A549 (cell line): Measurements from ENCODE around the gene GAB1. TPM values are rescaled to one million over a fixed set of nuclear protein-coding genes. Genes with fewer than 3 reads are reported as not detected.

ENCODE experiments used
- ATAC-seq, 2 experiments: fragments of 200-7000 bp in 1 of 2; fragments of >200 bp in 1 of 2; cut with Nextera tagmentation in 1 of 2; cut with Tn5 transposase in 1 of 2; 3 replicates each; pipeline versions ENCODE4 v1.8.0 to v1.9.1; 2018 to 2020; ENCODE audit warnings: mild to moderate bottlenecking in 1 of 2, moderate library complexity in 1 of 2
- CTCF ChIA-PET: fragments of 300-600 bp; sonication (Branson Sonifier 250); formaldehyde crosslinking; extraction: SDS; loops from one replicate; lab custom pipeline; 2021; ENCODE audit warnings: antibody characterized with exemption, inconsistent platforms; lab: Yijun Ruan, JAX
- POLR2A ChIA-PET: fragments of 350-600 bp; formaldehyde crosslinking; extraction: SDS; loops from one replicate; lab custom pipeline; 2021; ENCODE audit warnings: antibody characterized with exemption, inconsistent platforms; lab: Yijun Ruan, JAX
- DNase-seq, 2 experiments: peaks; one replicate each; pipeline versions ENCODE4 v3.0.0 to v3.0.0-alpha.2; 2011 to 2016; ENCODE audit warnings: low read depth in 1 of 2, low spot score in 1 of 2
- FAIRE-seq: peaks from 2 replicates; lab custom pipeline; 2011; peaks lifted over from hg19 to GRCh38; lab: Jason Lieb, UNC
- H3K27ac ChIP-seq, 2 experiments: fragments of >200 bp; sonication (Bioruptor Twin); formaldehyde crosslinking; 3 replicates each; pipeline ENCODE4 v1.5.1; 2016 to 2017
- H3K4me1 ChIP-seq: fragments of >200 bp; sonication (Bioruptor Twin); formaldehyde crosslinking; 3 replicates; pipeline ENCODE4 v1.6.1; 2016
- H3K4me2 ChIP-seq: fragments of >200 bp; sonication (Bioruptor Twin); formaldehyde crosslinking; 3 replicates; pipeline ENCODE4 v1.6.1; 2016
- H3K4me3 ChIP-seq: fragments of >200 bp; sonication (Bioruptor Twin); formaldehyde crosslinking; 3 replicates; pipeline ENCODE4 v1.5.1; 2016
- H3K9me3 ChIP-seq: fragments of >200 bp; sonication (Bioruptor Twin); formaldehyde crosslinking; 3 replicates; pipeline ENCODE4 v1.6.1; 2016
- BHLHE40 ChIP-seq: IDR thresholded peaks from 2 replicates; pipeline ENCODE4 v1.6.1; 2012; ENCODE audit warnings: low read depth, low read length, inconsistent platforms
- CEBPB ChIP-seq, 2 experiments: fragments of >200 bp in 1 of 2; sonication (Bioruptor Twin) in 1 of 2; formaldehyde crosslinking in 1 of 2; IDR thresholded peaks; 2 replicates each; pipeline ENCODE4 v1.6.1; 2012 to 2016
- CHD2 ChIP-seq: fragments of 150-350 bp; IDR thresholded peaks from 2 replicates; pipeline ENCODE4 v1.6.1; 2014; ENCODE audit warnings: low read length; ENCODE audit not compliant: partially characterized antibody
- CHD4 ChIP-seq: fragments of 200-600 bp; sonication (generic); IDR thresholded peaks from 2 replicates; pipeline ENCODE4 v1.6.1; 2016; ENCODE audit warnings: antibody characterized with exemption, mild to moderate bottlenecking, borderline replicate concordance
- EHMT2 ChIP-seq: fragments of 200-600 bp; sonication (generic); IDR thresholded peaks from 2 replicates; pipeline ENCODE4 v1.6.1; 2016; ENCODE audit warnings: antibody characterized with exemption, low read depth, mild to moderate bottlenecking, moderate library complexity
- EP300 ChIP-seq, 2 experiments: fragments of >200 bp; sonication (Bioruptor Twin); formaldehyde crosslinking; IDR thresholded peaks; 2 replicates in 1 of 2; 3 replicates in 1 of 2; pipeline ENCODE4 v1.6.1; 2016 to 2017
- FOXS1 ChIP-seq: fragments of 250-450 bp; sonication (Bioruptor Pico); IDR thresholded peaks from 2 replicates; pipeline ENCODE4 v1.5.0; 2020; ENCODE audit warnings: mild to moderate bottlenecking, moderate library complexity
- HDAC2 ChIP-seq: fragments of 200-600 bp; sonication (generic); IDR thresholded peaks from 2 replicates; pipeline ENCODE4 v1.6.1; 2016
- HOXA7 ChIP-seq: fragments of 250-450 bp; sonication (Bioruptor Pico); IDR thresholded peaks from 2 replicates; pipeline ENCODE4 v1.5.0; 2020; ENCODE audit warnings: mild to moderate bottlenecking, moderate library complexity
- JUNB ChIP-seq: fragments of >200 bp; sonication (Bioruptor Twin); formaldehyde crosslinking; IDR thresholded peaks from 2 replicates; pipeline ENCODE4 v1.6.1; 2016
- NPAS2 ChIP-seq: fragments of 250-450 bp; sonication (Bioruptor Pico); IDR thresholded peaks from 2 replicates; pipeline ENCODE4 v1.8.0; 2022; ENCODE audit warnings: mild to moderate bottlenecking, moderate library complexity, borderline replicate concordance
- NR3C1 ChIP-seq: fragments of >200 bp; sonication (Bioruptor Twin); formaldehyde crosslinking; IDR thresholded peaks from 3 replicates; pipeline ENCODE4 v1.6.1; 2017
- POLR2AphosphoS2 ChIP-seq: conservative IDR thresholded peaks from 2 replicates; pipeline ENCODE4 v1.6.1; 2012; ENCODE audit warnings: low read length, improper control_type of control experiment, inconsistent platforms
- RAD21 ChIP-seq, 2 experiments: fragments of >200 bp in 1 of 2; sonication (Bioruptor Twin) in 1 of 2; formaldehyde crosslinking in 1 of 2; IDR thresholded peaks in 1 of 2; conservative IDR thresholded peaks in 1 of 2; 2 replicates in 1 of 2; 3 replicates in 1 of 2; pipeline ENCODE4 v1.6.1; 2012 to 2018; ENCODE audit warnings: inconsistent platforms in 1 of 2
- RCOR1 ChIP-seq: fragments of 150-350 bp; IDR thresholded peaks from 2 replicates; pipeline ENCODE4 v1.6.1; 2014; ENCODE audit warnings: antibody characterized with exemption, low read length, low read depth
- TP53 ChIP-seq: fragments of 250-450 bp; sonication (Bioruptor Pico); IDR thresholded peaks from 2 replicates; pipeline ENCODE4 v1.5.0; 2021; ENCODE audit warnings: mild to moderate bottlenecking, moderate library complexity
- ZC3H11A ChIP-seq: fragments of 450-650 bp; IDR thresholded peaks from 2 replicates; pipeline ENCODE4 v1.6.1; 2014; ENCODE audit warnings: antibody characterized with exemption, mild to moderate bottlenecking
- ZNF302 ChIP-seq: fragments of 250-450 bp; sonication (Bioruptor Pico); IDR thresholded peaks from 2 replicates; pipeline ENCODE4 v1.9.0; 2021; ENCODE audit warnings: inconsistent platforms, mild to moderate bottlenecking, moderate library complexity
- WGBS: methylation state at CpG from one replicate; pipeline ENCODE4 v1.1.6; 2017; ENCODE audit errors: missing lambda C conversion rate; 5-methylcytosine and 5-hydroxymethylcytosine counted together
- polyA plus RNA-seq, 4 experiments: library from polyadenylated mRNA; depleted of rRNA in 3 of 4; stranded (reverse); fragments of >200 nt; fragmentation: RNase III in 1 of 4; extraction: RNeasy Plus Mini Kit Qiagen cat#74134 plus additional on column Dnase treatment in 1 of 4; gene quantifications; 2 replicates in 3 of 4; 3 replicates in 1 of 4; pipeline ENCODE4 v1.2.3, GENCODE V29; 2011 to 2017
- TF ChIP-seq, protein P1 (sequence below): IDR thresholded peaks from 2 replicates; pipeline ENCODE4 v1.6.1; 2012
- TF ChIP-seq, protein P2 (sequence below): IDR thresholded peaks from 2 replicates; pipeline ENCODE4 v1.6.1; 2012
- TF ChIP-seq, protein P3 (sequence below): fragments of 250-450 bp; sonication (Bioruptor Pico); IDR thresholded peaks from 2 replicates; pipeline ENCODE4 v1.5.0; 2021; ENCODE audit warnings: mild to moderate bottlenecking, moderate library complexity, borderline replicate concordance

The GAB1 gene
- polyA plus RNA-seq, 2 of the 4 experiments (the other 2 are of a cell fraction) = 2.3 to 3.6 TPM

DNA sequence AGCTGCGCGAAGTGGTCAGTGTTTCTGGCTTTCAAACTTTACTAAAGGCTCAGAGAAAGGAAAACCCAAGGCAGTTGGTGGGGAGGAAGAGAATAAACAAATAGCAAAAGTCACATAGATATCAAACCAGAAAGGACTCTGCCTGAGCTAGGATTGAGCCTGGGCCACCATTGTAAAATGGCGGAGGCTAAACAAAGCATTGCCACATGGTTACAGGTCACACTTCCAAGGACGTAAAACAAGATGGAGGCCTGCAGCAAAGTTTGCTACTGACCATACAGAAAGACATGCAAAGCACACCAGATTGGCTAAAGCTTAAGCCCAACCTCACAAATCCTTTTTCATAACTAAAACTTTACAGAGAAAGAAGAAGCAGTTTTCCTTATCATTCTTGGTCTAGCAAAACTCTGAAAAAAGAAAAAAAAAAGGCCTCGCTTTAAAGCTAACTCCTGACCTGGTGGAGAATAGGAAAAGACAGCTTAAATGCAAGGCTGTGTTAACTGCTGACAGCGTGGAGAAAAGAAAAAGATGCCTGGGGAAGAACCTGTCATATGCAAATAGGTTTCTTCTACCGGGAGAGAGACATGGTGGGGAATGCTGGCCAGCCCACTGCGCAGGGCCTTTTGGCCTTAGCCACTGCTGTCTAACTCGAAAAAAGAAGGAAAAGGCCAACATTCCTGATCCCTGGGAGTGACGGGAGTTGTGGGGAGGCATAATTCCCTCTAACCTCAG lies 95.0 kb downstream of the GAB1 start:
- H3K27ac ChIP-seq = no peak overlapping the region
- no peak for ATAC-seq
- CTCF ChIA-PET = no interaction called here
- no peak for DNase-seq
- no peaks in the 10 kb centered on the region for H3K4me1 ChIP-seq
- FAIRE-seq = no peak
- 87% methylated on average over 10 of the region's 10 CpGs for WGBS
- POLR2A ChIA-PET = no interaction called here
- no peak overlapping the region for H3K4me2 ChIP-seq
- H3K9me3 ChIP-seq = no peaks in the 10 kb centered on the region
- H3K4me3 ChIP-seq = no peak overlapping the region
- TF ChIP-seq, protein P1, sequence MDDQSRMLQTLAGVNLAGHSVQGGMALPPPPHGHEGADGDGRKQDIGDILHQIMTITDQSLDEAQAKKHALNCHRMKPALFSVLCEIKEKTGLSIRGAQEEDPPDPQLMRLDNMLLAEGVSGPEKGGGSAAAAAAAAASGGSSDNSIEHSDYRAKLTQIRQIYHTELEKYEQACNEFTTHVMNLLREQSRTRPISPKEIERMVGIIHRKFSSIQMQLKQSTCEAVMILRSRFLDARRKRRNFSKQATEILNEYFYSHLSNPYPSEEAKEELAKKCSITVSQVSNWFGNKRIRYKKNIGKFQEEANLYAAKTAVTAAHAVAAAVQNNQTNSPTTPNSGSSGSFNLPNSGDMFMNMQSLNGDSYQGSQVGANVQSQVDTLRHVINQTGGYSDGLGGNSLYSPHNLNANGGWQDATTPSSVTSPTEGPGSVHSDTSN = no peak
- TF ChIP-seq POLR2AphosphoS2 (no peak), BHLHE40 (no peak), TP53 (no peak), FOXS1 (CRISPR knock-in tag) (no peak), EHMT2 (no peak), ZNF302 (CRISPR knock-in tag) (no peak), HDAC2 (no peak), NPAS2 (CRISPR knock-in tag) (no peak), CEBPB (IDR thresholded peaks at IDR 0.05) (no peak), RAD21 (conservative IDR thresholded peaks at IDR 0.05 in 1 of 2, IDR thresholded peaks at IDR 0.05 in 1 of 2) (no peak), JUNB (no peak), NR3C1 (no peak), EP300 (IDR thresholded peaks at IDR 0.05) (no peak)
- TF ChIP-seq, protein P2, sequence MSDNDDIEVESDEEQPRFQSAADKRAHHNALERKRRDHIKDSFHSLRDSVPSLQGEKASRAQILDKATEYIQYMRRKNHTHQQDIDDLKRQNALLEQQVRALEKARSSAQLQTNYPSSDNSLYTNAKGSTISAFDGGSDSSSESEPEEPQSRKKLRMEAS = no peak

DNA sequence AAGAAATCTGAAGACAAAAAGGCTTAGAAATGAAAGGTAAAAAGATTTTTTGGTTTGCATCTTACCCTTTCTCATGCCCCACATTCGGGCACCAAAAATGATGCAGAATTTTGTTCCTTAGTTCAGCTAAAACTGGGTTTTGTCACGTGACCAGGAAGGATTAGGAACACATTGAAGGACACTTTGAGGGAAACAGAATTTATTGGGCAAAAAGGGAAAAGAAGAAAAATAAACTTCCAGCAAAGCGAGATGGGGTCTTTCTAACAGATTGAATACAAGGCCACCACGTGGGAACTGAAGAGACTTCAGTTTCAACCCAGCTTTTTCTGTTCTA lies 95.5 kb downstream of the GAB1 start:
- FAIRE-seq (no peak), DNase-seq (no peak), ATAC-seq (no peak)
- TF ChIP-seq, protein P1 = no peak
- no peak for TF ChIP-seq RAD21 (conservative IDR thresholded peaks at IDR 0.05 in 1 of 2, IDR thresholded peaks at IDR 0.05 in 1 of 2)
- Histone ChIP-seq H3K4me3 (no peak overlapping the region), H3K27ac (no peak overlapping the region), H3K4me2 (no peak overlapping the region), H3K4me1 (no peaks in the 10 kb centered on the region), H3K9me3 (no peaks in the 10 kb centered on the region)
- POLR2A ChIA-PET = no interaction called here
- CTCF ChIA-PET = no interaction called here
- WGBS = 61% methylated on average over 4 of the region's 4 CpGs

GRCh38 chr4:143433231-143433630 lies 96.6 kb downstream of the GAB1 start:
- DNase-seq (no peak), ATAC-seq (no peak), FAIRE-seq (no peak)
- Histone ChIP-seq H3K27ac (no peak overlapping the region), H3K4me1 (no peaks in the 10 kb centered on the region), H3K4me3 (no peak overlapping the region), H3K9me3 (no peaks in the 10 kb centered on the region), H3K4me2 (no peak overlapping the region)
- TF ChIP-seq HOXA7 (no peak), RAD21 (conservative IDR thresholded peaks at IDR 0.05 in 1 of 2, IDR thresholded peaks at IDR 0.05 in 1 of 2) (no peak), CHD4 (no peak), ZC3H11A (no peak), CHD2 (no peak), RCOR1 (no peak), EP300 (IDR thresholded peaks at IDR 0.05) (no peak)
- TF ChIP-seq, protein P3, sequence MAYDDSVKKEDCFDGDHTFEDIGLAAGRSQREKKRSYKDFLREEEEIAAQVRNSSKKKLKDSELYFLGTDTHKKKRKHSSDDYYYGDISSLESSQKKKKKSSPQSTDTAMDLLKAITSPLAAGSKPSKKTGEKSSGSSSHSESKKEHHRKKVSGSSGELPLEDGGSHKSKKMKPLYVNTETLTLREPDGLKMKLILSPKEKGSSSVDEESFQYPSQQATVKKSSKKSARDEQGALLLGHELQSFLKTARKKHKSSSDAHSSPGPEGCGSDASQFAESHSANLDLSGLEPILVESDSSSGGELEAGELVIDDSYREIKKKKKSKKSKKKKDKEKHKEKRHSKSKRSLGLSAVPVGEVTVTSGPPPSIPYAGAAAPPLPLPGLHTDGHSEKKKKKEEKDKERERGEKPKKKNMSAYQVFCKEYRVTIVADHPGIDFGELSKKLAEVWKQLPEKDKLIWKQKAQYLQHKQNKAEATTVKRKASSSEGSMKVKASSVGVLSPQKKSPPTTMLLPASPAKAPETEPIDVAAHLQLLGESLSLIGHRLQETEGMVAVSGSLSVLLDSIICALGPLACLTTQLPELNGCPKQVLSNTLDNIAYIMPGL (CRISPR knock-in tag) = no peak
- ChIA-PET POLR2A (no interaction called here), CTCF (no interaction called here)
- 64% methylated on average over 2 of the region's 2 CpGs for WGBS
